T47D (cell line): Measurements from ENCODE around the gene AK2.
A peak's percentile ranks its signal among the peaks of the same experiment; 100 is the strongest.
"Not testable (repeated sequence)": the region's sequence is repeated elsewhere in the genome, so short reads cannot be mapped to it uniquely, and the experiment has no call there.

Source experiments
- DNase-seq, 2 experiments: peaks; one replicate each; pipeline versions ENCODE4 v3.0.0 to v3.0.0-alpha.2; 2011 to 2012; ENCODE audit warnings: low read depth in 1 of 2, low spot score in 1 of 2
- JUND ChIP-seq: IDR thresholded peaks from 2 replicates; pipeline ENCODE4 v1.6.1; 2012; ENCODE audit warnings: low read depth
- in situ Hi-C: cut with HindIII; loops from 2 replicates; pipeline ENCODE4 v1.10.0; 2016; ENCODE audit warnings: low sequenced_read_pairs, low pct_unique_long_range_greater_than_20kb

AK2 gene

DNA sequence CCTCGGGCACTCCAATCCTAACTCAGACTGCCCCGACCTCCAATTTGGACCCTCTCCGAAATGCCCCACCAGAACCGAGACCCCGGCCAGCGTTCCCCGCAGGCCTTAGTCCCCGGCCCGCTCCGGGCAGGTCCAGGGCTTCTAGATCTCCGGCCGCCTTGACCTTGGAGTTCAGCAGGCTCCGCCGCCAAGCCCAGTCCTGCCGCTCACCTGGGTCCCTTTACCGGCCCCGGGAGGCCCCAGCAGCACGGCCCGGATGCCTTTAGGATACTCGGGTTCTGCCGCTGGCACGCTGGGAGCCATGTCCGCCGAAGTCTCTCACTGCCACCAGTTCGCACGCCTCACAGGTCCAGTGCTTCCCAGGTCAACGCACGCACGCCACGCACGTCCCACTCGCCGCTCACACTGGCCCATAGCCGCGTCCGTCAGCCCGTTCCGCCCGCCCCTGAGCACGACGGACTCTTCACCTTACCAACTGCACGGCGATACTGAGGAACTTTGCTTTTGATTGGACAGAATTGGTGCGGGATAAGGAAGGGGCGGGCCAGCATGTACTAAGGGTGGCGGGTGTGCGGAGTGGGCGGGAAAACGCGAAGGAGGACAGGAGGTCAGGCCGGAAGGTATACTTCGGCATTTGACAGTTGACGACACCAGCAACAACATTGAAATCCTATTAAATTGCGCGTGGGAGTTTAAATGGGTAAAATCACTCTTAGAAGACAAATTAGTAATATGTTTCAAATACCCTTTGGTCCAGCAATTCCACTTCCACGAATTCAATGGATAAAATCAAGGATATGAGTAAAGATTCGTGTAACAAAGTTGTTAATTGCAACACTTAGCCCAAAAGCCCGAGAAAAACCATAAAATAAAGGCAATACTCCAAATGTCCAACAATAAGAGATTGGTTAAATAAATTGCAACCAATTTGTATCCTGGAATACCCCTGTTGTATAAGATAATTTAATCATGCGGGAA is at the start of gene AK2:
TSS of gene AK2 (minus strand) at position 358 of the 978 bp plus-strand sequence. CDS start at position 303, 55 bp downstream.
- peak; percentile 96 to 98 for DNase-seq
- in situ Hi-C loops = no loop called here
- no peak for TF ChIP-seq JUND

DNA sequence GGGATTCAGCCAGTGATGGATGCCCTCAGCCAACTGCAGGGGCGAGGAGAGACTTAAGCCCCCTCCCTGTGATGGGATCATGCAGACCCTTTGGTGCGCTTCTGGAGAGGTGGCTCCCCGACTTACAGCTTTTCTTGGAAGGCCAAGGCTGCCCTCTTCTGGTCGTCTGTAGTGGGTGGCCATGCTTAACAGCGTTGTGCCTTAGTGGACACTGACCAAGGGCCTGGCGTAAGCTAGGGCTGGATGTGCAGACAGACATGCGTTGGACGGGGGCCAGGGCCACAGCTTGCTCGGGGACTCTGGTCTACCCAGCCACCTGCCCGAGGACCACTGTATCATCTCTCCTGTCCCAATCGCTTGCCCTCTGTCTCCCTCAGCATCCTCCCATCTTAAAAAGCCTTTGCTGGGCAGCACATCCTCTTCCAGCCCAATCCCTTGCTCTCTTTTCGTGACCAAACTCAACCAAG is 49.7 kb upstream of the AK2 start:
- no peak for TF ChIP-seq JUND
- DNase-seq = peak; percentile 19 to 77
- in situ Hi-C loops = no loop called here

DNA sequence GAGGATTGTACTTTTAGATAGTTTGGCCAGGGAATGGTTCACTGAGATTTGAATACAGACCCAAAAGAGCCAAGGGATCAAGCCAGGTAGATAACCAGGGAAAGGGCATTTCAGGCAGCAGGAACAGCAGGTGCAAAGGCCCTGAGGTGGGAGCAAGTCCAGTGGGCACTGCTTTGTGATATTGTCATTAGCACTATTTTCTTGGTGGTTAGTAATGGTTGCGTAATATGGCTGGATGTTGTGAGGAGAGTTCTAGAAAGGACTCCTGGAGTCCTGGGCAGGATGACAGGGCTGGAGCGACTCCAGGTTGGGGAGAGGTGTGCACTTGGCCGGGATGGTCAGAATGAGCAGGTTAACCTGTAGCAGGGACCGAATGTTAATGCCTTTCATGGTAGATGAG is 48.6 kb upstream of the AK2 start:
- no peak for DNase-seq
- TF ChIP-seq JUND = no peak
- in situ Hi-C loops = no loop called here

DNA sequence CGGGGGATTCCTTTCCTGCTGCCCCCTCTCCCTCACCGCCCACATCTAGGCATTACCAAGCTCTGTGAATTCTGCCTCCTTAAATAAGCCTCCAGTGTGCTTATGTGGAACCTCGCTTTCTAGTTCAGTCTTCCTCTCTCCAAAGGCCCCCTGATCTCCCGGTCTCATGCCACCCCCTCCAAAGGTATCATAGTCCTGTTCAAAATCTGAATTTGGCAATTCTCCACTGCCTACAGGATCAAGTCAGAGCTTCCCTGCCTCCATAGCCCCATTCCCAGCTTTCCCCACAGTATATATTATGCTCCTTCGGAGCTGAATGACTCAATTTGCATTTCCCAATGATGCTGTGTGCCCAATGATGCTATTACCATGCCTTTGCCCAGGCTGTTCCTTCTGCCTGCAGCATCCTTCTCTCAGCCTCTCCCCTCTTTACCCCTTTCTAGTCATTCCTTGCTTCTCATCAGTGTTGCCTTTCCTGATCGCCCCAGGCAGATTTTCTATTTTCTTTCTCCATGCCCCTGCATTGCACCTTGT is 46.0 kb upstream of the AK2 start:
- no peak for DNase-seq
- in situ Hi-C loops = no loop called here
- no peak for TF ChIP-seq JUND

DNA sequence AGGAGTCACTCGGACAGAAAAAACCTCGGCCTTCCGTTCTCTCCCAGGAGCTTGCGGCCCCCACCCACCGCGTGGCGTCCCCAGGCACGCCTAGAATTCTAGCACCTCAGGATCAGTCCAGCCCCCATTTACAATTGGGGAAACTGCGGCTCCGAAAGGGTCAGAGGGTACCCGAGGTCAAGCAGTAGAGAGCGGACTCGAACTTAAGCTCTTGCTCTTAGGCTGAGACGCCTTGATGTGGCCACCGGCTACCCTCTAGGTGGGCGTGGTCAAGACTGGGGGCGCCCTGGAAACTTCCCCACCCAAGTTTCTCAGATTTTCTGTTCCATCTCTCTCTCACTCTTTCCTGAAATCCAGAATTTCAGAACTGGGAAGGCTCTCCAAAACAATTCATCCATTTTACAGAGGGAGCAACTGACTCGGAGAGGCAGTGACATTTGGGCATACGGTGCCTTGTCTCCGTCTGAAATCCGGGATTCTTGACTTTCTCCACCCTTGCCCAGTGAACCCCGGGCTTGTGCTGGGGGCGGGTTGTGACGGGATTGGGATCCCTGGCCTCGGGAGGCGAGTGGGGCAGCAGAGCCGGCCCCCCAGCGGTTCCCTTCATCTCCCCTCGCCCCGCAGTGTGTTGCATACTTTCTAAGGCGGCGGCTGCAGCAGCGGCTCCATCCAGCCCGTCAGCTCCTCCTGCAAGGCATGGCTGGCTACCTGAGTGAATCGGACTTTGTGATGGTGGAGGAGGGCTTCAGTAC is 45.0 kb upstream of the AK2 start:
- TF ChIP-seq JUND = no peak
- DNase-seq = no peak
- in situ Hi-C loops = no loop called here

DNA sequence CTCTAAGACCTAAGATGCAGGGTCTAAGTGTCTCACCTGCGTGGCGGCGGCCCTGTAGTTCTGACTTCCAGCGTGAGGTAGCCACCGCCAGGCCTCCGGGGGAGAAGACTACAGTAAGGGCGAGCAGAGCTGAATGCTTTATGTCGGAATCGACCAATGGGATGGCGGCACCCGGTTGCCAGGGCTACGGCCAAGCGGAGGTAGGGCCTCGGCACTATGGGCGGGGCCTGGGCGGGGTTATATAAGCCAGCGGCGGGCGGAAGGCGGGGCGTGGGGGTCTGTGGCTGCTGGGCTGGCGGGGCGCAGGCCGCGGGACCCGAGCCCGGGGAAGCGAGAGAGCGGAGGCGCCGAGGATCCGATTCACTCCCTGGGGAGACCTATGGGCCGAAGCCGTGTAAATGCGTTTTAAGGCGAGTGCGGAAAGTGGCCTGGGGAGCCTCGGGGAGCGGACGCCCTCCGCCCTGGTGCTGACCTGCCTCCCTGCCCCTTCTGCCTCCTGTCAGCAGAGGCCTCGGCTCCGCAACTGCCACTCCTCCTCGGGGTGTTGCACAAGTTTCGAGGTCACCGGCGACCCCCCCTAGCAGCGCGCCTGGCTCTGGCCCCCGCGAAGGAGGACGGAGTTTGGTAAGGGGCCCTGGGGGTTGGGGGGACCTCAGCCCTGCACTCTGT is 44.3 kb upstream of the AK2 start, which contains the start of gene AZIN2:
TSS of gene AZIN2 (plus strand) at position 269 of the 669 bp plus-strand sequence. CDS start 1,097 bp downstream, outside the sequence.
- TF ChIP-seq JUND = no peak
- in situ Hi-C loops = no loop called here
- DNase-seq = peak; percentile 84 to 93

DNA sequence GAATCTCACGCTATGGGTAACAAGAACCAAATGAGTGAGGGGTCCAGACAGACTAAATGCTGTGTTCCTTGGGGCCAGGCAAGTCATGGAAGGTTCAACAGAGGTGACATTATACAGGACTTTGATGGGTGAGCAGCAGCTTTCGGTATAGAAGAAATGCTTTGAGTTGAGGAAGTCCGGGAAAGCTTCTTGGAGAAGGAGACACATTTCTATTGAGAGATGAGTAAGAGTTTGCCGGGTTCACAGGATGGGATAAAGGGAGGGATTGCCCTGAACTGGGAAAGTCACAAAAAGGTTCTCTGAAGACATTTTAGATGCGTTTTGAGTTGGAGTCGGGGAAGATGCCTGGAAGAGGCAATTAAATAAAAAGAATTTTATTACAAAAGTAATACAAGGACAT is 43.7 kb upstream of the AK2 start:
- in situ Hi-C loops = no loop called here
- TF ChIP-seq JUND = no peak
- no peak for DNase-seq

DNA sequence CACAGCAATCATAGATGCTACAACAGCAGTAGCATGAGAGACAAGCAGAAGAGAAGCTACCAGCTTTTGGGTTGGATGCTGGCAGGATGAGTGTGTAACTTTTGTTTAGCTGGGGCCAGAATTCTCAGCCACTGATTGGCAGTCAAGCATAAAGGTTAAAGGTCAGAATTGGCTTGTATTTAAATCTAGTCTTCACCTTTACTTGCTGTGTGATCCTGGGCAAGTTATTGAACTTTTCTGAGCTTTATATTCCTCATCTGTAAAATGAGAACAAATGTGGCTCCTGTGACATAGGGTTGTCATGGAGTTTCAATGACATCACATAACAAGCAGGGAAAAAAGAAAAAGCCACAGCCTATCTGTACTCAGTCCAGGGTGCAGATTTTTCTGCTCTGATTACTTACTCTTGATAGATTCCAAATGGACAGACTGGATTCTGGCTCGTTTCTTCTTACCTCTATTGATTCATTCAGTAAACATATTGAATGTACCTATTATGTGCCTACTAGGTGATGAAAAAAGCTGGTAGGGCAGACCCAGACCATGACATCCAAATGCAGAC is 41.4 kb upstream of the AK2 start:
- no peak for DNase-seq
- no peak for TF ChIP-seq JUND
- in situ Hi-C loops = no loop called here

DNA sequence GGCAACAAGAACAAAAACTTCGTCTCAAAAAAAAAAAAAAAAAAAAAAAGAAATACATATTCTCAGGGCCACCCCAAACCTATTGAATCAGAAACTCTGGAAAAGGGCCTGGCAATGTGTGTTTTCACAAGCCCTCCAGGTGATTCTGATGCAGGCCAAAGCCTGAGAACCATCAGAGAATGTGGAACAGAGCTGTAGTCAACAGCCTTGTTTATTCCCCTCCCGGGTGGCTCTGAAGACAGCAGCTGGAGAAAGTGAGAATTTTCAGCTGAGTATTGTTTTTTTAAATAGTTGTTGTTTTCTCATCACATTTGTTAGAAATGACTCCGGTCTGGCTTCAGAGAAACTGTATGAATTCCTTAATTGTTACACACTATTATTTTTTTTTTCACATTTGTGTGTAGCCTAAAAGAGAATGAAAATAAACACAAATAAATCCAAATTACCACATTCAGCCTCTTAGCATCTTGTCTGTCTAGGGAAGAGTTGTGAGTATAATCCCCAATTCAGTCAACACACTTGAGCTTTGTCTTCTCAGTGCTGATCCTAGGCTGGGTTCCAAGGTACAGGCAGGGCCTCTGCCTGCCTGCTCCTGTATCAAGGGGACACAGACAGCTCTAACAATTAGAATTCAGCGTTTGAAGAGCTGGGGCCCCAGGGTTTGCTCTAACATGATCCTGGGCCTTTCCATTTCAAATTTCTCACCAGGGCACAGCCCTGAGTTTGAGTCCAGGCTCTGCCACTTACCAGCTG is 37.7 kb upstream of the AK2 start:
- no peak for TF ChIP-seq JUND
- in situ Hi-C loops = no loop called here
- no peak for DNase-seq

DNA sequence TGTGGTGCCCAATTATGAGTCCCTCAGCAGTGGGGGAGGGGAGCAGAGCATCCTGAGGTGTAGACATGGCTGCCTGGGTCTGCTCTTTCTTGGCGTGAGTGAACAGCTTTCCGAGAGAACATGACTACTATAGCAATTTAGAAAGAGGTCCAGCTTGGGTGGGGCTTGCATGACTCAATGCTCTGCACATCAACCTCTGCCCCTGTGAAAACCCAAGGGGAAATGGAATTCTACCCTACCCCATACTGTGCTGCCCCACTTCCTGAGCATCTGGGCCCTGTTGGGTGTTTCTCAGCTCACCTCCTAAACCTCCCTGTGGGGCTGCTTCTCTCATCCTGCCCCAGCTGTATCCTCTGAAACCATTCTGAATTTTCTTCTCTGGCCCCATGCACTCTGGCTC is 36.0 kb upstream of the AK2 start:
- in situ Hi-C loops = no loop called here
- TF ChIP-seq JUND = no peak
- no peak for DNase-seq

DNA sequence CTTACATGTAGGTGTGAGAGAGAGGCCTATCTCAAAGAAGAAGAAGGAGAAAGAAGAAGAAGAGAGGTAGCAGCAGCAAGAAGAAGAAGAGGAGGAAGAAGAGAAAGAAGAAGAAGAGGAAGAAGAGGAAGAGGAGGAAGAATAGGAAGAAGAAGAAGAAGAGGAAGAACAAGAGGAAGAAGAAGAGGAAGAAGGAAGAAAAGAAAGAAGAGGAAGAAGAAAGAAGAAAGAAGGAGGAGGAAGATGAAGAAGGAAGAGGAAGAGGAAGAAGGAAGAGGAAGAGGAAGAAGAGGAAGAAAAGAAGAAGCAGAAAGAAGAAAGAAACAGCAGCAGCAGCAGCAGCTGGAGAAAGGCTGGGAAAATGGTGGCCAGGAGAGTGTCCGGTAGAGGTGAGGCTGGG is 33.9 kb upstream of the AK2 start:
- no peak for TF ChIP-seq JUND
- DNase-seq = no peak
- in situ Hi-C loops = no loop called here

DNA sequence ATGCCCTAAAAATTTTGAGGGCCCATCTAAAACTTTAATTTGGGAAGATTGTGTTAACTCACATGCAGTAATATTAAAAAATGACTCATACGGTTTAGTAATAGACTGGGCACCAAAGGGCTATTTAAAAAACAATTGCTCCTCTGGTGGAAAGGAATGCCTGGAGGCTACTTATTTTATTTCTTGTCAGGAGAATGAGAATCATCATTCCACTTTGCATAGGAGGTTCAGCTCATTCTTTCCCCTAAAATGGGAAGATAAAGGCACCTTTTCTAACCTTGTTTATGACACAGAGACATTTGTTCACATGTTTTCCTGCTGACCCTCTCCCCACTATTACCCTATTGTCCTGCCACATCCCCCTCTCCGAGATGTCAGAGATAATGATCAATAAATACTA is 31.4 kb upstream of the AK2 start:
- DNase-seq, in situ Hi-C loops: not testable (repeated sequence)

DNA sequence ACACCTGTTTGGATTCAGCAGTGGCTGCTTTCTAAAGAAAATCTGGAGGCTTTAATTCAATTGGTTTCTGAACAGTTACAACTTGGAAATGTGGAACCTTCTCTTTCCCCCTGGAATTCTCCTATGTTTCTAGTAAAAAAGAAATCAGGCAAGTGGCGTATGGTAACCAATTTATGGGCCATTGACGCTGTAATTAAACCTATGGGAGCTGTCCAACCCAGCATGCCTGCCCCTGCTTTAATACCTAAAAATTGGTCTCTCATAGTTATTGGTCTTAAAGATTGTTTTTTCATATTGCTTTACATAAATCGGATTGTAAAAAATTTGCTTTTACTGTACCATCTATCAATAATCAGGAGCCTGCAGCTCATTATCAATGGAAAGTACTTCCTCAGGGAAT is 29.8 kb upstream of the AK2 start:
- DNase-seq, in situ Hi-C loops: not testable (repeated sequence)
